ENCODE measurements around the gene CLCN3. TPM values are rescaled to one million over a fixed set of nuclear protein-coding genes. Genes with fewer than 3 reads are reported as not detected.

Gene CLCN3
- total and polyA plus RNA-seq, 10 of the 15 experiments (the other 5 are each of a cell fraction or from before 2014, with no cell fraction given), result 4.0 to 22.8 (median 11.8) TPM

GRCh38 chr4:169661761-169662160 lies 41.4 kb downstream of the CLCN3 start:
- ATAC-seq (no peak), FAIRE-seq (no peak), DNase-seq (ENCODE audit: low read depth, low spot score) (no peak)
- H3K4me3 ChIP-seq, result no peak overlapping the region
- WGBS (ENCODE audit: insufficient coverage, insufficient replicate concordance, low lambda C conversion rate, missing lambda C conversion rate), result 100% methylated on average over 1 of the region's 1 CpG
- H2AFZ ChIP-seq (ENCODE audit: control insufficient read depth, low read depth, low read length), result no peak overlapping the region
- H3K79me2 ChIP-seq (ENCODE audit: control insufficient read depth, insufficient read depth, low read length), result peaks cover 26% of the 10 kb centered on the region
- H3K27me3 ChIP-seq (replicated peaks in 1 of 2; ENCODE audit: control insufficient read depth in 2 of 2, insufficient read depth in 2 of 2, low read length in 1 of 2), result no peaks in the 10 kb centered on the region
- 0 out of 4 replicates have a peak, but pooled peaks cover 0 to 2% of the 10 kb centered on the region in 2 experiments for H3K36me3 ChIP-seq (ENCODE audit: control insufficient read depth in 2 of 2, insufficient read depth in 2 of 2, low read length in 1 of 2)
- intact Hi-C loops (cut with micrococcal nuclease; ENCODE audit: unreplicated experiment), result loop anchor here (2.0 kb wide), 1 partner anchor 41 kb away; the partner anchor contains the start of gene CLCN3
- no peak for TF ChIP-seq MYC (IDR thresholded peaks at IDR 0.05; ENCODE audit: insufficient read depth, insufficient read length, insufficient replicate concordance, low read length, severe bottlenecking)
- no peak for TF ChIP-seq DPF2 (IDR thresholded peaks at IDR 0.05)
- TF ChIP-seq IRF3 (IDR thresholded peaks at IDR 0.05), result no peak
- TF ChIP-seq ZBTB33 (IDR thresholded peaks at IDR 0.05), result no peak
- no peak for TF ChIP-seq PBX3 (IDR thresholded peaks at IDR 0.05; ENCODE audit: insufficient replicate concordance, low read depth, low read length)
- TF ChIP-seq SREBF1 (IDR thresholded peaks at IDR 0.05; ENCODE audit: low read length), result no peak
- no peak for TF ChIP-seq PAX5 (IDR thresholded peaks at IDR 0.05; ENCODE audit: borderline replicate concordance, low read depth, low read length)
- TF ChIP-seq KDM1A (IDR thresholded peaks at IDR 0.05; ENCODE audit: borderline replicate concordance), result no peak
- TF ChIP-seq PRDM15 (CRISPR knock-in tag; IDR thresholded peaks at IDR 0.05), result no peak
- TF ChIP-seq RBBP5 (conservative IDR thresholded peaks at IDR 0.05), result no peak
- TF ChIP-seq EED (IDR thresholded peaks at IDR 0.05; ENCODE audit: low read depth), result no peak
- no peak for TF ChIP-seq BMI1 (IDR thresholded peaks at IDR 0.05; ENCODE audit: borderline replicate concordance)
- H3K27ac ChIP-seq (ENCODE audit: control insufficient read depth, insufficient read depth), result no peak overlapping the region
- no peak overlapping the region for H3K9ac ChIP-seq (ENCODE audit: control insufficient read depth, insufficient read depth, low read length)
- no peaks in the 10 kb centered on the region; the same call in 2 of the 3 replicates for H3K9me3 ChIP-seq (replicated peaks; ENCODE audit: control insufficient read depth, insufficient read depth, low read length)
- no TSS peak for BruUV-seq (replicated peaks)
- POLR2A ChIA-PET, result interaction anchor here (1.4 to 4.0 kb wide), 4 partner anchors 13 to 651 kb away, joined by 3 to 26 read pairs (median 7); partner anchors contain the start of genes CBR4 and CLCN3
- SMC1A ChIA-PET (ENCODE audit: uncharacterized antibody, unreplicated experiment), result interaction anchor here (0.6 to 4.3 kb wide), 9 partner anchors 9 to 180 kb away, joined by 3 to 29 read pairs (median 6); partner anchors contain the start of genes CLCN3 and NEK1
- H3K4me2 ChIP-seq (ENCODE audit: control insufficient read depth, insufficient read depth), result no peak overlapping the region
- peaks cover 3% of the 10 kb centered on the region for H3K4me1 ChIP-seq (ENCODE audit: control insufficient read depth, insufficient read depth, low read length)
- CTCF ChIA-PET, result interaction anchor here (1.3 to 4.6 kb wide), 5 partner anchors 13 to 148 kb away, joined by 3 to 37 read pairs (median 5); partner anchors contain the start of genes CLCN3 and NEK1
- in situ Hi-C loops (cut with MboI), result no loop called here
- RAD21 ChIA-PET (ENCODE audit: unreplicated experiment), result interaction anchor here (1.0 to 4.9 kb wide), 5 partner anchors 14 to 49 kb away, joined by 3 to 35 read pairs (median 32); partner anchors contain the start of genes CLCN3 and NEK1
- no peaks in the 10 kb centered on the region for H4K20me1 ChIP-seq (ENCODE audit: control insufficient read depth, insufficient read depth)
